OCI-LY7 (cell line): ENCODE data around the gene COPG1. TPM values are rescaled to one million over a fixed set of nuclear protein-coding genes. Genes with fewer than 3 reads are reported as not detected.

ENCODE experiments used
- BruUV-seq: library from RNA; stranded (reverse); fragments of 400-500 nt; replicated peaks from 2 replicates; lab custom pipeline; 2021; lab: Mats Ljungman, UMichigan
- CTCF ChIA-PET: fragments of 300-600 bp; sonication (Branson Sonifier 250); formaldehyde crosslinking; loops from one replicate; lab custom pipeline; 2022; ENCODE audit warnings: antibody characterized with exemption; ENCODE audit not compliant: unreplicated experiment; lab: Charles Lee
- POLR2A ChIA-PET: fragments of 300-600 bp; sonication (Branson Sonifier 250); formaldehyde crosslinking; loops from one replicate; lab custom pipeline; 2022; ENCODE audit warnings: antibody characterized with exemption; lab: Charles Lee
- DNase-seq: peaks from one replicate; pipeline ENCODE4 v3.0.0-alpha.2; 2015; ENCODE audit warnings: low spot score
- H2AFZ ChIP-seq: fragments of 200-600 bp; sonication (generic), shearing (Covaris generic); 2 replicates; pipeline ENCODE4 v1.6.1; 2014; ENCODE audit warnings: mild to moderate bottlenecking, antibody characterized with exemption, low read length, moderate library complexity
- H3K27ac ChIP-seq: fragments of 200-600 bp; sonication (generic); 2 replicates; pipeline ENCODE4 v1.5.1; 2014; ENCODE audit warnings: mixed run types, low read depth, mild to moderate bottlenecking, moderate library complexity, low read length, inconsistent platforms; ENCODE audit not compliant: poor library complexity, severe bottlenecking
- H3K36me3 ChIP-seq: fragments of 200-600 bp; sonication (generic); 2 replicates; pipeline ENCODE4 v1.6.1; 2014; ENCODE audit warnings: mild to moderate bottlenecking, antibody characterized with exemption, low read length, moderate library complexity, mixed read lengths; ENCODE audit not compliant: insufficient read depth
- H3K4me1 ChIP-seq: fragments of 200-600 bp; sonication (generic); 2 replicates; pipeline ENCODE4 v1.5.1; 2014; ENCODE audit warnings: mild to moderate bottlenecking, low read length; ENCODE audit not compliant: insufficient read depth, poor library complexity, severe bottlenecking
- H3K4me2 ChIP-seq: fragments of 200-600 bp; sonication (generic); 2 replicates; pipeline ENCODE4 v1.6.1; 2014; ENCODE audit warnings: mild to moderate bottlenecking, low read length
- H3K4me3 ChIP-seq: fragments of 200-600 bp; sonication (generic); 2 replicates; pipeline ENCODE4 v1.5.1; 2014; ENCODE audit warnings: mild to moderate bottlenecking, low read depth, low read length; ENCODE audit not compliant: poor library complexity, severe bottlenecking
- H3K79me2 ChIP-seq: fragments of 200-600 bp; sonication (generic); 2 replicates; pipeline ENCODE4 v1.6.1; 2016; ENCODE audit warnings: low read depth, mild to moderate bottlenecking, low read length, moderate library complexity, mixed read lengths; ENCODE audit not compliant: insufficient read depth
- H3K9me2 ChIP-seq: fragments of 200-600 bp; sonication (generic); 2 replicates; pipeline ENCODE4 v1.6.1; 2016; ENCODE audit warnings: mild to moderate bottlenecking, low read length, mixed read lengths; ENCODE audit not compliant: insufficient read depth
- H3K9me3 ChIP-seq: fragments of 200-600 bp; sonication (generic); 2 replicates; pipeline ENCODE4 v1.6.1; 2014; ENCODE audit warnings: mild to moderate bottlenecking, mixed run types, low read length, mixed read lengths
- H4K20me1 ChIP-seq: fragments of 200-600 bp; sonication (generic); 2 replicates; pipeline ENCODE4 v1.6.1; 2014; ENCODE audit warnings: mild to moderate bottlenecking, antibody characterized with exemption, low read length, moderate library complexity, mixed read lengths; ENCODE audit not compliant: insufficient read depth
- CTCF ChIP-seq: fragments of 200-600 bp; sonication (generic); conservative IDR thresholded peaks from 2 replicates; pipeline ENCODE4 v1.5.1; 2014; ENCODE audit warnings: mild to moderate bottlenecking, antibody characterized with exemption, low read length, moderate library complexity, mixed read lengths
- EZH2phosphoT487 ChIP-seq: fragments of 200-600 bp; sonication (generic); IDR thresholded peaks from 2 replicates; pipeline ENCODE4 v1.6.1; 2018; ENCODE audit warnings: low read depth, borderline replicate concordance, mild to moderate bottlenecking, mixed run types, antibody characterized with exemption, low read length, moderate library complexity, mixed read lengths
- intact Hi-C: fragments of 100-400 bp; cut with micrococcal nuclease; formaldehyde crosslinking; loops from one replicate; pipeline ENCODE4 v1.10.0; 2022; ENCODE audit not compliant: unreplicated experiment
- total RNA-seq, 2 experiments: library from RNA; depleted of rRNA in 1 of 2; stranded (reverse); fragments of >200 nt in 1 of 2; shearing (Covaris generic) in 1 of 2; gene quantifications; 2 replicates each; pipeline ENCODE4 v1.2.3, GENCODE V29; 2014 to 2022

Gene COPG1
- total RNA-seq, 2 experiments from 2014 or later: 91.9 to 182 TPM

- Histone ChIP-seq H3K9me3 (peaks cover 2% of the 10 kb centered on the region; the same call in 1 of the 2 replicates), H3K9me2 (no peaks in the 10 kb centered on the region), H3K79me2 (no peaks in the 10 kb centered on the region), H4K20me1 (no peaks in the 10 kb centered on the region), H3K4me1 (peaks cover 74% of the 10 kb centered on the region), H3K36me3 (no peaks in the 10 kb centered on the region), H2AFZ (peak overlapping the region; percentile 72; the same call in 1 of the 2 replicates), H3K4me2 (no peak overlapping the region), H3K27ac (peak overlapping the region; percentile 10), H3K4me3 (no peak overlapping the region)
- ChIA-PET CTCF (no interaction called here), POLR2A (interaction anchor here (0.6 to 1.9 kb wide), 10 partner anchors 8 to 196 kb away, joined by 3 to 6 read pairs (median 3); no protein-coding TSS in a partner anchor)
- no TSS peak for BruUV-seq
- TF ChIP-seq EZH2phosphoT487 (no peak), CTCF (no peak)
- DNase-seq: no peak
- intact Hi-C loops: loop anchor here (5.0 kb wide), 1 partner anchor 108 kb away; the partner anchor contains the start of gene RAB43
Measured at GRCh38 chr3:129230311-129231019, 18.9 kb upstream of the COPG1 start.

- Histone ChIP-seq H3K27ac (peak overlapping the region; percentile 26), H4K20me1 (no peaks in the 10 kb centered on the region), H3K36me3 (no peaks in the 10 kb centered on the region), H2AFZ (peak overlapping the region; percentile 52; the same call in 1 of the 2 replicates), H3K4me3 (no peak overlapping the region), H3K9me3 (peaks cover 9% of the 10 kb centered on the region; the same call in 1 of the 2 replicates), H3K4me1 (peaks cover 74% of the 10 kb centered on the region), H3K79me2 (no peaks in the 10 kb centered on the region), H3K4me2 (peak overlapping the region; percentile 25), H3K9me2 (no peaks in the 10 kb centered on the region)
- ChIA-PET POLR2A (interaction anchor here (0.6 to 1.9 kb wide), 6 partner anchors 9 to 185 kb away, joined by 3 to 6 read pairs (median 4); no protein-coding TSS in a partner anchor), CTCF (no interaction called here)
- TF ChIP-seq EZH2phosphoT487: no peak
- TF ChIP-seq CTCF: no peak
- no peak for DNase-seq
- BruUV-seq: no TSS peak
- intact Hi-C loops: loop anchor here (5.0 kb wide), 1 partner anchor 109 kb away; the partner anchor contains the start of gene RAB43
Measured at GRCh38 chr3:129231331-129232119, 17.9 kb upstream of the COPG1 start.
